Right cardiac atrium (tissue), 5 donors: ENCODE results near the gene SLC5A7. TPM values are rescaled to one million over a fixed set of nuclear protein-coding genes. Genes with fewer than 3 reads are reported as not detected.

ENCODE experiments used
- ATAC-seq, 2 donors: fragments of 200-7000 bp; cut with Tn5 transposase; one replicate each; pipeline versions ENCODE4 v1.8.0 to v1.9.1; 2020; ENCODE audit warnings: moderate library complexity in 2 of 2, mild to moderate bottlenecking in 1 of 2
- DNase-seq, 3 donors: peaks; one replicate each; pipeline ENCODE4 v3.0.0-alpha.2; 2020
- H3K27ac ChIP-seq: one replicate; pipeline ENCODE4 v1.5.1; 2013; ENCODE audit warnings: mild to moderate bottlenecking, low read length, control low read depth, moderate library complexity
- H3K27me3 ChIP-seq: one replicate; pipeline ENCODE4 v1.6.1; 2013; ENCODE audit not compliant: control insufficient read depth, insufficient read depth
- H3K4me1 ChIP-seq: one replicate; pipeline ENCODE4 v1.6.1; 2013; ENCODE audit warnings: low read length; ENCODE audit not compliant: control insufficient read depth, insufficient read depth
- H3K4me3 ChIP-seq: one replicate; pipeline ENCODE4 v1.5.1; 2013; ENCODE audit warnings: low read length, control low read depth
- H3K9me3 ChIP-seq: one replicate; pipeline ENCODE4 v1.6.1; 2013; ENCODE audit warnings: low read length; ENCODE audit not compliant: control insufficient read depth
- WGBS: extraction: QIAGEN DNeasy Blood & Tissue Kit; methylation state at CpG from one replicate; pipeline ENCODE4 v1.1.7; 2013; 5-methylcytosine and 5-hydroxymethylcytosine counted together
- intact Hi-C, 4 donors: fragments of 100-400 bp; cut with DNase I; formaldehyde crosslinking; loops; one replicate each; pipeline versions ENCODE4 v1.11.0 to v1.14.0; 2022 to 2023
- long read RNA-seq, 4 donors: library from polyadenylated mRNA; unstranded; transcript quantifications; one replicate each; pipeline ENCODE4 v2.0.0, GENCODE V29; 2020 to 2021
- polyA plus RNA-seq: library from polyadenylated mRNA; stranded (reverse); fragments of 200-250 nt; gene quantifications from one replicate; pipeline ENCODE4 v1.2.3, GENCODE V29; 2013
- total RNA-seq, 4 donors: library from RNA; stranded (reverse); fragmentation: NEBNext Ultra II Directional; extraction: Animal tissue kit (Norgen Biotek cat#: 25700); gene quantifications; one replicate each; pipeline ENCODE4 v1.2.1, GENCODE V29; 2021
- donor health status: healthy with polysubstance abuse.
- donor health status: DM: no; HTN: yes; CAD: no.
- donor health status: DM: no; HTN: no; CAD: no.
- donor health status: DM: no; HTN: yes; CAD: no; lungs with severe emphysema.
- donor health status: DM: yes; HTN: yes; CAD: no.

SLC5A7 gene
- under 1 TPM in 3 of 4 donors, not detected in 1; 0.14 to 0.42 (median 0.17) TPM for total RNA-seq
- polyA plus RNA-seq: 0.09 TPM
- long read RNA-seq, donor 1: 0 reads
- long read RNA-seq, donor 2: 0 reads
- long read RNA-seq, donor 3, partial matches to known transcripts: 0 of 1 reads
- long read RNA-seq, donor 3, other reads (novel, unspliced or antisense): 1 of 1 reads
- long read RNA-seq, donor 4: 0 reads

GRCh38 chr2:107986278-107987217 is at the start of gene SLC5A7:
SLC5A7 (plus strand) TSS chr2:107986524; CDS start chr2:107988156, 1,632 bp downstream.
- no peak within 1 kb of the TSS for H3K27ac ChIP-seq
- no peaks in the 10 kb centered on the region for H3K9me3 ChIP-seq
- H3K27me3 ChIP-seq: no peaks in the 10 kb centered on the region
- no peaks in the 10 kb centered on the region for H3K4me1 ChIP-seq
- DNase-seq (no peak), ATAC-seq (no peak)
- H3K4me3 ChIP-seq: peak within 1 kb of the TSS; percentile 0
- intact Hi-C loops: no loop called here
- WGBS: 3% methylated on average over 75 of the region's 75 CpGs

DNA sequence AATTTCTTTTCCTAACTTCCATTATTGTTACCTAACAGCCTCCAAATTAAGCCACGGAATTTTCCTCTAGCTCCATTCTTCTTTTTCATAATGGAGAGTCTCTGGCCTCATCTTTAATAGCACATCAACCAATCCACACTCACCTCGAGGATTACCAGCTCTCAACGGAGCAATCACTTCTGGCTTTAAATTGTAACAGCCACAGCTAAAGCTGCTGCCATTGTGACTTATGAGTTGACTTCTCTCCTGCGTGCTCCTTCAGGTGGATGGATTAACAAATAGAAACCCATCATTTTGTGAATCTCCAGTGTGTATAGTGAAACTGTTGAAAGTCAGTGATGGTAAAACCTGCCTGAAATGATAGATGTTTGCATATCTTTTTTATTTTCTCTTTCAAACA is 24.9 kb upstream of the SLC5A7 start:
- Histone ChIP-seq H3K4me1 (no peaks in the 10 kb centered on the region), H3K27ac (no peak overlapping the region), H3K27me3 (no peaks in the 10 kb centered on the region), H3K9me3 (no peaks in the 10 kb centered on the region), H3K4me3 (no peak overlapping the region)
- intact Hi-C loops: no loop called here
- ATAC-seq (no peak), DNase-seq (no peak)
- 78% methylated on average over 4 of the region's 4 CpGs for WGBS

- WGBS: 94% methylated on average over 1 of the region's 1 CpG
- H3K27me3 ChIP-seq: no peaks in the 10 kb centered on the region
- no peak overlapping the region for H3K4me3 ChIP-seq
- DNase-seq (no peak), ATAC-seq (no peak)
- H3K4me1 ChIP-seq: no peaks in the 10 kb centered on the region
- no peak overlapping the region for H3K27ac ChIP-seq
- H3K9me3 ChIP-seq: no peaks in the 10 kb centered on the region
- intact Hi-C loops: no loop called here
Observed at GRCh38 chr2:107964185-107964584, 22.1 kb upstream of the SLC5A7 start.

DNA sequence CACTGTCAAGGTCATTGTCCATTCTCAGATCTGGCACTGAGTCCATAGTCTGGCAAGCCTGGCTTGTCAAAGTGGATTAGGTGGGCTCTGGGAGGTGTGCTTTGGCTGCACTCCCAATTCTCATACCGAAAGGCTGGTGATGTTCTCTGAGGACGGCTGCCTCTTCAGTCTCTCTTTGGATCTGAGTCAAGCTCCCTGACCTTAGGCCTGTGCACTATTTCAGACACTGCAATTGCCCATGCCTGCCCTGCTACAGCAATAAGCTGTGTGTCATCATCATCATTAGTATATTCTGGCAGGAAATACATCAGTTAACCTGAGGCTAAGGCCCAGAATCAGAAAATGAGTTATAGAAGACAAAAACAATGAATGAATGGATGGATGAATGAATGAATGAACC is 1.6 kb upstream of the SLC5A7 start:
- H3K27ac ChIP-seq: no peak overlapping the region
- no peak for DNase-seq
- no peaks in the 10 kb centered on the region for H3K9me3 ChIP-seq
- H3K4me1 ChIP-seq: no peaks in the 10 kb centered on the region
- no peak for ATAC-seq
- 49% methylated on average over 2 of the region's 2 CpGs for WGBS
- intact Hi-C loops: no loop called here
- H3K27me3 ChIP-seq: no peaks in the 10 kb centered on the region
- no peak overlapping the region for H3K4me3 ChIP-seq

DNA sequence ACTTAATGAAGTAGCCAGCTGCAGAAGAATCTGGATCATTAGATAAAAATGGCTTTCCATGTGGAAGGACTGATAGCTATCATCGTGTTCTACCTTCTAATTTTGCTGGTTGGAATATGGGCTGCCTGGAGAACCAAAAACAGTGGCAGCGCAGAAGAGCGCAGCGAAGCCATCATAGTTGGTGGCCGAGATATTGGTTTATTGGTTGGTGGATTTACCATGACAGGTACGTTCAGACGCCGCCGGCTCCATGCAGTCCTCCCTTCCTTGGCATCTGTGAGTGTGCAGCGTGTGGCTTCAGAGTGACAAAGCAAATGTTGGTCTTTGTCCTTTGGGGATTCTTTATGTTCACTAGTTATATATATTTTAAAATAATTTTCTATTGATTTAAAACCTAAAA is 1.8 kb downstream of the SLC5A7 start:
- Histone ChIP-seq H3K4me3 (no peak overlapping the region), H3K4me1 (no peaks in the 10 kb centered on the region), H3K27me3 (no peaks in the 10 kb centered on the region), H3K27ac (no peak overlapping the region), H3K9me3 (no peaks in the 10 kb centered on the region)
- WGBS: 92% methylated on average over 10 of the region's 10 CpGs
- ATAC-seq (no peak), DNase-seq (no peak)
- intact Hi-C loops: no loop called here

- no peak for DNase-seq
- no peaks in the 10 kb centered on the region for H3K4me1 ChIP-seq
- no peak for ATAC-seq
- intact Hi-C loops: no loop called here
- H3K9me3 ChIP-seq: no peaks in the 10 kb centered on the region
- no peak overlapping the region for H3K4me3 ChIP-seq
- H3K27me3 ChIP-seq: no peaks in the 10 kb centered on the region
- H3K27ac ChIP-seq: no peak overlapping the region
- 69% methylated on average over 6 of the region's 6 CpGs for WGBS
Observed at GRCh38 chr2:107989445-107989844, 3.1 kb downstream of the SLC5A7 start.

DNA sequence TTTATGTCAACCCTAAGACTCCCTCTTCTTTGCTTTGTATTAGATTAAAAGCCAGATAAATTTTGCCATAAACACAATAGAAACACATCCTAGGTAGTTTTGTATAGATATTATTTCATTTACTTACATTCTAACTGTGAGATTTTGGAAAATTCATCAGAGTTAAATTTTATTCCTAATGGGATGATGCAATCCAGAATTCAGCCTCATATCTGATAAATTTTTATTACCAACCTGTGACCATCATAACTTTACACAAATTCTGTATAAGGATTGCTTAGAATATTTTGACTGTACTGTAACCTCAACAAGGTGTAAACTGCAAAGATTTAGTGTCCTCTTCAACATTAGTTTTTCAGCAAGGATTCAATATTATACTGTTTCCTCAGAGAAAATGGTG is 4.4 kb downstream of the SLC5A7 start:
- DNase-seq: no peak
- no peaks in the 10 kb centered on the region for H3K27me3 ChIP-seq

DNA sequence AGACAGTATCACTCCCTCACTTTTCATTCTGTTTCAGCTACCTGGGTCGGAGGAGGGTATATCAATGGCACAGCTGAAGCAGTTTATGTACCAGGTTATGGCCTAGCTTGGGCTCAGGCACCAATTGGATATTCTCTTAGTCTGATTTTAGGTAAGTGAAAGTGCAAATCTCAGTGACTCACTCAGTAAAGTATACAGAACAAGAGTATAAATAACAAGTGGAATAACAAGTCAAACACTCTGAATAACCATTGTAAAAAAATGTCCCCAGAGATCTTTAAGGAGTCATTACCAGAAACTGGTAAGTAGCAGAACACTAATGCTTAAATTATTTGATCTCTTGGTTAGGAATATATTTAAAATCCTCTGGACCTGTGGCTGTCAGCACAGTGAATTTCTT is 5.7 kb downstream of the SLC5A7 start:
- 75% methylated on average over 1 of the region's 1 CpG for WGBS
- DNase-seq: no peak
- Histone ChIP-seq H3K27me3 (no peaks in the 10 kb centered on the region), H3K4me3 (no peak overlapping the region), H3K27ac (no peak overlapping the region), H3K9me3 (no peaks in the 10 kb centered on the region), H3K4me1 (no peaks in the 10 kb centered on the region)
- no peak for ATAC-seq
- intact Hi-C loops: no loop called here

More for the DNA sequence above, 4.4 kb downstream of the SLC5A7 start:
- Histone ChIP-seq H3K4me1 (no peaks in the 10 kb centered on the region), H3K9me3 (no peaks in the 10 kb centered on the region), H3K4me3 (no peak overlapping the region), H3K27ac (no peak overlapping the region)
- ATAC-seq: no peak
- intact Hi-C loops: no loop called here

DNA sequence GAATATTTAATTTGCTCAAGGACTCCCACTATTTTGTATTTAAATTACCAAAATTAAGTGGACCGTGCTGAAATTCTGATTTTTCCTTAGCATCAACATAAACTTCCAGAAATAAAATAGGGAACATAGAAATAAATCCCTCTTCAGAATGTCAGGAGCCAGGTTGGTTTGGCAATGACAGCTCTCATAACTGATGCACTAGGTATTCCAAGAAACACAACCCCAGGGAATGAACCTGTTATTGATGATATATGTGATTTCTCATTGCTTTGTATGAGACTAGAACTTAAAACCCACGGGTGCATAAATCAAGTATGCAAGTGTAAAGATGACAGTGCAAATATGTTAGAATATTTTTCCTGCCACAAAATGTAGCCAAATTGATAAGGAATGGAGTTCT is 12.8 kb downstream of the SLC5A7 start:
- no peak overlapping the region for H3K27ac ChIP-seq
- WGBS: 65% methylated on average over 2 of the region's 2 CpGs
- no peaks in the 10 kb centered on the region for H3K4me1 ChIP-seq
- DNase-seq: no peak
- no peak for ATAC-seq
- no peak overlapping the region for H3K4me3 ChIP-seq
- no peaks in the 10 kb centered on the region for H3K9me3 ChIP-seq
- intact Hi-C loops: no loop called here
- no peaks in the 10 kb centered on the region for H3K27me3 ChIP-seq

- Histone ChIP-seq H3K27me3 (no peaks in the 10 kb centered on the region), H3K9me3 (peaks cover 5% of the 10 kb centered on the region), H3K4me3 (no peak overlapping the region), H3K4me1 (no peaks in the 10 kb centered on the region), H3K27ac (no peak overlapping the region)
- ATAC-seq (no peak), DNase-seq (no peak)
- intact Hi-C loops: no loop called here
- 77% methylated on average over 2 of the region's 2 CpGs for WGBS
Observed at GRCh38 chr2:108010912-108011591, 24.7 kb downstream of the SLC5A7 start.

GRCh38 chr2:108013305-108013704 is 27.0 kb downstream of the SLC5A7 start:
- peaks cover 5% of the 10 kb centered on the region for H3K9me3 ChIP-seq
- no peak for DNase-seq
- H3K27me3 ChIP-seq: no peaks in the 10 kb centered on the region
- WGBS: 76% methylated on average over 1 of the region's 1 CpG
- no peak overlapping the region for H3K27ac ChIP-seq
- H3K4me3 ChIP-seq: no peak overlapping the region
- no peak for ATAC-seq
- intact Hi-C loops: no loop called here
- H3K4me1 ChIP-seq: no peaks in the 10 kb centered on the region
